GM19240 (cell line): ENCODE results near the gene EIF4G3.
A peak's percentile ranks its signal among the peaks of the same experiment; 100 is the strongest.
"Not testable (repeated sequence)": the region's sequence is repeated elsewhere in the genome, so short reads cannot be mapped to it uniquely, and the experiment has no call there.

ENCODE experiments used
- DNase-seq: peaks from one replicate; pipeline ENCODE4 v3.0.0; 2011; ENCODE audit warnings: low spot score; ENCODE audit not compliant: insufficient read length

Gene EIF4G3

DNA sequence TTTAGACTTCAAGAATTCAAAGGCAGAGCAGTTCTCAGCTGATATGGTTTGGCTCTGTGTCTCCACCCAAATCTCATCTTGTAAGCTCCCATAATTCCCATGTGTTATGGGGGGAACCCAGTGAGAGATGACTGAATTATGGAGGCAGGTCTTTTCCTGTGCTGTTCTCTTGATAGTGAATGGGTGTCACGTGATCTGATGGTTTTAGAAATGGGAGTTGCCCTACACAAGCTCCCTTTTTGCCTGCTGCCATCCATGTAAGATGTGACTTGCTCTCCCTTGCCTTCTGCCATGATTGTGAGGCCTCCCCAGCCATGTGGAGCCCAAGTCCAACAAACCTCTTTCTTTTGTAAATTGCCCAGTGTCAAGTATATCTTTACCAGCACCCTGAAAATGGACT, 146.5 kb downstream of the EIF4G3 start:
- DNase-seq, result no peak

DNA sequence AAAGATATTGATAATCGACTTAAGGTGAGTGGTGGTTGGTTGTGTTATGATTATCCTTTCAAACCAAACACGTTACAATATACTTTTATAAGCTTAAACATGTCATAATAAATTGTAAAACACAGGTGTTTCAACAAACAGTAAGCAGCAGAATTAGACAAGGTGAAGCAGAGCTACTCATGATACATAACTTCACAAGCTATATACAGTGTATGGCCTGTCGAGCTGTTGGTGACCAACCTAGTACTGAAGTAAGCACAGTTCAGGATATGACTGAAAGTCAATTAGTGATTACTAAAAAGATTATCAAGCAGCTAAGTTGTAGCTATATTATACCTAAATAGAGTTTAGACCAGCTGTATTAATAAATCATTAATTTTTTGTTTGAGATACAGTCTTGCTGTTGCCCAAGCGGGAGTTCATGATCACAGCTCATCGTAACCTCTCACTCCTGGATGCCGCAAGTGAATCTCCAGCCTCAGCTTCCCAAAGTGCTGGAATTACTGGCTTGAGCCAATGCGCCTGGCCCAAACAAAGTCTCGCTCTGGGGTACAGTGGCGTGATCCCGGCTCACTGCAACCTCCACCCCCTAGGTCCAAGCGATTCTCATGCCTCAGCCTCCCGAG, 148.1 kb downstream of the EIF4G3 start:
- no peak for DNase-seq

DNA sequence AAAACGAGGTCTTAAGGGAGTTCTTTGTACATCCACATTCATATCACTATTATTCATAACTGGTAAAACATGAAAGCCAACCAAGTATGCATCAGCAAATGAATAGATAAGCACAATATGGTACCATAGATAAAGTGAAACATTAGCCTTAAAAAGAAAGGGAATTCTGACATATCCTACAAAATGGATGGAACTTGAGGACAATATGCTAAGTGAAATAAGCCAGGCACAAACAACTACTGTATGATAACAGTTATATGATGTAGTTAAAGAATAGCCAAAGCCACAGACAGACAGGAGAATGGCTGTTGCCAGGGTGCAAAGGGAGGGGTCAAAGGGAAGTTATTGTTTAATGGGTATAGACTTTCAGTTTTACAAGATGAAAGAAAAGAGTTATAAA, 148.9 kb downstream of the EIF4G3 start:
- no peak for DNase-seq

DNA sequence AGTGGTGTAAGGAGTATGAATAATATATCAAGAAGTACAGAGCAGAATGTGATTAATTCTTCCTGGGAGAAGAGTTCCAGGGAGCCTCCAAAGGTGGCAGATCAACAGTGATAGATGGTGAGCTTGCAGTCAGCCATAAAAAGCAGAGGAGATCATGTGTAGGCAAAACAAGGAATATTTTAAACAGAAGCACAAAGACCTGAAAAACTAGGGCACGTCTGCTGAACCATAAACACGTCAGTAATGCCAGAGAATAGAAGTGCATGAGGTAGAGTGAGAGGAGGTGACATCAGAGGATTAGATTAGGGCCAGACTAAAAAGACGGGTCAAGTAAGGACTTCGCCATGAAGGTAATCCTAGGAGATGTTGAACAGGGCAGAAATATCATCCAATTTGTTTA, 151.8 kb downstream of the EIF4G3 start:
- no peak for DNase-seq

DNA sequence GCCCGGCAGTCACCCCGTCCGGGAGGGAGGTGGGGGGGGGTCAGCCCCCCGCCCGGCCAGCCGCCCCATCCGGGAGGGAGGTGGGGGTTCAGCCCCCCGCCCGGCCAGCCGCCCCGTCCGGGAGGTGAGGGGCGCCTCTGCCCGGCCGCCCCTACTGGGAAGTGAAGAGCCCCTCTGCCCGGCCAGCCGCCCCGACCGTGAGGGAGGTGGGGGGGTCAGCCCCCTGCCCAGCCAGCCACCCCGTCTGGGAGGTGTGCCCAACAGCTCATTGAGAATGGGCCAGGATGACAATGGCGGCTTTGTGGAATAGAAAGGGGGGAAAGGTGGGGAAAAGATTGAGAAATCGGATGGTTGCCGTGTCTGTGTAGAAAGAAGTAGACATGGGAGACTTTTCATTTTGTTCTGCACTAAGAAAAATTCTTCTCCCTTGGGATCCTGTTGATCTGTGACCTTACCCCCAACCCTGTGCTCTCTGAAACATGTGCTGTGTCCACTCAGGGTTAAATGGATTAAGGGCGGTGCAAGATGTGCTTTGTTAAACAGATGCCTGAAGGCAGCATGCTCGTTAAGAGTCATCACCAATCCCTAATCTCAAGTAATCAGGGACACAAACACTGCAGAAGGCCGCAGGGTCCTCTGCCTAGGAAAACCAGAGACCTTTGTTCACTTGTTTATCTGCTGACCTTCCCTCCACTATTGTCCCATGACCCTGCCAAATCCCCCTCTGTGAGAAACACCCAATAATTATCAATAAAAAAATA, 152.4 kb downstream of the EIF4G3 start:
- not testable (repeated sequence) for DNase-seq

DNA sequence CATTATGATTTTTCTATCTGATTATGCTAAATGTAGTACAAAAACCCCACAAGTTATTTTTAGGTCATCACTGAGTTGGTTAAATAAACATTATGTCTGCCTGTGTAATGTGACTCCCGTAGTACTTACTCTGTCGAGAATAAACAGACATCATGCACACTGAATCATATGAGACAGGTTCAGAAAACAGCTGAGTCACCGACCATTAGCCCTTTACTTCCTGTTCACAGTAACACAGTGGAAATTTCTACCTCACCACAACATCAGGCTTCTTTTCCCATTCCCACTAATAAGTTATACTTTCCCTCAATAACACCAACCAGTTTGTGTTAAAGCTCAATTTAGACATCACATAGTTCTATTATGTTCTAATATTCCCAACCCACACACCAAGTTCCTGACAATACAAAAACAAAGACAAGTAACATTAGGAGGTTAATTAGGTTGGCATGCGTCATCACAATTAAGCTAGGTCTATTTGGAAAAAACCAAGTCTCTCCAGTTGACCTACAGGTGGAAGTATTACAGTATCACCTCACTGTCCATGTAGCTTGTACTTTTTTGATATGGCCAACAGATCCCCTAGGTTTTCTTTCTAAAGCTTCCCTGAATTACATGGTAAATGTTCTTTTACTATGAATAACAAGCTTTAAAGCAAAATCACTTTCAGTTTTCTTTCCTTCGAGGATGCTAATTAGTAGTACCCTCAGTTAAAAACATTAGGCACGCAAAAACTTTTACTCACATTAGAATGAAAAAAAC, 154.2 kb downstream of the EIF4G3 start:
- peak; percentile 13 for DNase-seq

DNA sequence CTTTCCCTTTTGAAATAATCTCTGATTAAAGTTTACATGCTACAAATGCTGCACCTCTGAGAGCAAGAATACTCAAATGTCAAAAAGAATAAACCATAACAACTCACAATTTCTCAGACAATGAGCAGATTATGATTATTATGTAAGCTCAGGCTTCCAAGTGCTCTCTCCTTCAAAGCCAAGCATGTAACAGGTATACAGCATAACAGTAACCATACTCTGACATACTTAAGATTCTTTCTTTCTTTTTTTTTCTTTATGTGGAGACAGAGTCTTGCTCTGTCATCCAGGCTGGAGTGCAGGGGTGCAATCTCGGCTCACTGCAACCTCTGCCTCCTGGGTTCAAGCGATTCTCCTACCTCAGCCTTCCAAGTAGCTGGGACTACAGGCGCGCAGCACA, 155.4 kb downstream of the EIF4G3 start:
- DNase-seq, result no peak

DNA sequence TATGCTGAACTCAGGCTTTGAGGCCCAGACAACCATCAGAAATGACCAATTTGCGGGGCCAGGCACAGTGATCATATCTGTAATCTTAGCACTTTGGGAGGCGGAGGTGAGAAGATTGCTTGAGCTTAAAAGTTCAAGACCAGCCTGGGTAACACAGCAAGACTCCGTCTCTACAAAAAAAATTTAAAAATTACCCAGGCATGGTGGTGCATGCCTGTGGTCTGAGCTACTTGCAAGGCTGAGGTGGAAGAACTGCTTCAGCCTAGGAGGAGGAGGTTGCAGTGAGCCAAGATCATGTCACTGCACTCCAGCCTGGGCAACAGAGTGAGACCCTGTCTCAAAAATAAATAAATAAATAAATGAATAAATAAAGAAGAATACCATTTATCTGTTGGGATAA, 156.5 kb downstream of the EIF4G3 start:
- no peak for DNase-seq

DNA sequence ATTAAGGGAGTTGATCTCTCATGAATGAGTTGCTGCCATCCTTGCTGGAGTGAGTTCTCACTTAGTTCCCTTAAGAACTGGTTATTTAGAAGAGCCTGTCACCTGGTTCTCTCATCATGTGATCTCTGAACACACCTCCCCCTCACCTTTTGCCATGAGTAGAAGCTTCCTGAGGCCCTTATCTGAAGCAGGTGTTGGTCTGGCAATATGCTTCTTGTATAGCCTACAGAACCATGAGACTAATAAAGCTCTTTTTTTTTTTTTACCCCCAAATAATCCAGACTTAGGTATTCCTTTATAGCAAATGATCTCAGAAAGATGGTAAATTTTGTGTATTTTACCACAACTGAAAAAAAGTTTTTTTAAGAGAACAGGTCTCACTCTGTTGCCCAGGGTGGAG, 158.0 kb downstream of the EIF4G3 start:
- DNase-seq, result no peak

DNA sequence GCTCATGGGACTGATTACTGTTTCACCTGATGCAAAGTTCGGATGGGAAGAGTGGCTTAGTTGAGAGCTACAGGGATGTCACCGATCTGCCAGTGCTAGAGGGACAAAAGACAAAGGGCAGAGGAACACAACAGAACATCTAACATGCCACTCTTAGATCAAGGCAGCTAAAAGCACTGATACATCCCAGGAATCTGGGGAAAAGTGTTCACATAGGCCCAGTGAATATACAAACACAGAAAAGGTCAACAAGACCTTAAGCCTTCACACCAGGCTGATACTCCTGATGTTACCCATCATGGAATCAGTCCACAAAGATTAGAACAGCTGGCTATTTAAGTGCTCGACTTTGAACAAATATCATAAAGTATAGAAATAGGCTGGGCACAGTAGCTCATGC, 163.2 kb downstream of the EIF4G3 start:
- no peak for DNase-seq

DNA sequence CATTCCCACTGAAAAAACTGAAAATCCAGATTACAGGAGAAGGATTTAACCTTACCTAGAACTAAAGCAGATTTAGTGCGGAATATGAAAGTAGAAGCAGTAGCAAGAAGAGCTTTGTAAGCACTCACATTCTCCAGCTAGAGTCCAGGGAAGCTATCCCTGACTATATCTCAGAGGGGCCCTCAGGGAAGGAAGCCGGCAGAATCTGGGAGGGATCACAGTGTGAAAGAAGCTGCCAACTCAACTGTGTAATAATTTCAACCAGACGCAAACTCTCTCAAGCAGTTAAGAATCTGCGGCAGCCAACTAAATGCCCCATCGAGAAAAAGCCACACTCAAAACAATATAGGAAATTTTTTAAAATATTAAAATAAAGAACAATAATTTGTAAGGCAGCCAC, 163.8 kb downstream of the EIF4G3 start:
- no peak for DNase-seq

DNA sequence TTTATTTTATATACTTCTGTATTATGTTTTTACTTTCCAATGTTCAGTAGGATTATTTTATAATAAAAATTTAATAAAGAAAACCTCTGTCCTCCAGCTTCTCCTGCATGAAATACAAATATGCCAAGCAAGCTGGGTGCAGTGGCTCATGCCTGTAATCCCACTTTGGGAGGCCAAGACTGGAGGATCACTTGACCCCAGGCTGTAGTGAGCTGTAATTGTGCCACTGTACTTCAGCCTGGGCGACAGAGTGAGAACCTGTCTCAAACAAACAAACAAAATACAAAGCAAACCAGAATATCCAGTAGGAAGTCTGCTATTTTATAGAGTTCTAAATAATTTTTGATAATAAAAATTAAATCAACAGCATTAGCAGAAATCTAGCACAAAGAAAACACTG, 168.8 kb downstream of the EIF4G3 start:
- DNase-seq, result no peak

DNA sequence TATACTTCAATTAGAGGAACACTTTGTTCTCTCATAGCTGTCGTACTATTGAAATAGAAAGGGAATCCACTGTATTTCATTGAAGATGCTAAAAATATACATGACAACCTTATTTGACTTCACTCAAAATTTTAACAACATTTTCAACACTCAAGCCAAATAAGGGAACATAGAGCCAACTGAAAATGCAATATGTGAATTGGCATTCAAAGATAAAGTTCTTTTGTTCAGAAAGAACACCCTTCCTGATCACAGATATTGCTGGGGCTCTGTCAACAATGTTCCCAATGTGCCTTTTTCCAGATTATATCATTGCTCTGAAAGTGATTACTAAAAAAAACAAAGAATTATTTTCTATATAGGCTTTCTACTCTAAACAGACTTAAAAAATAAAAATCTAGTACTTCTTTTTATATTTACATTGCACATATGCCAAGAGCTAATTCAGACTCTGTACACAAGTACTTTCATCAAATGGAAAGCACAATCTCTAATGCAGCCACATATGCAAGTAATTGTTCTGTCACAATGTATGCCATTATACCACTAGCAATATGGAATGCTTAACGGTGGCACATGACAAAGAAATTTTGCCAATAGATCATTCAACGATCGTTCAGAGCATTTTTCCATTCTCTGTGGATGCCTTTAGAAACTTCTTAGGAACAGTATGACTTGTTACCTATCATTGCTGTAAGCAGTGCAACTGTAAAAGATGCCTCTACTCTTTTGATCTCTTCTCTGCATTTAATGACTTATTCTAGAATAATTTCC, 171.0 kb downstream of the EIF4G3 start:
- DNase-seq, result no peak

DNA sequence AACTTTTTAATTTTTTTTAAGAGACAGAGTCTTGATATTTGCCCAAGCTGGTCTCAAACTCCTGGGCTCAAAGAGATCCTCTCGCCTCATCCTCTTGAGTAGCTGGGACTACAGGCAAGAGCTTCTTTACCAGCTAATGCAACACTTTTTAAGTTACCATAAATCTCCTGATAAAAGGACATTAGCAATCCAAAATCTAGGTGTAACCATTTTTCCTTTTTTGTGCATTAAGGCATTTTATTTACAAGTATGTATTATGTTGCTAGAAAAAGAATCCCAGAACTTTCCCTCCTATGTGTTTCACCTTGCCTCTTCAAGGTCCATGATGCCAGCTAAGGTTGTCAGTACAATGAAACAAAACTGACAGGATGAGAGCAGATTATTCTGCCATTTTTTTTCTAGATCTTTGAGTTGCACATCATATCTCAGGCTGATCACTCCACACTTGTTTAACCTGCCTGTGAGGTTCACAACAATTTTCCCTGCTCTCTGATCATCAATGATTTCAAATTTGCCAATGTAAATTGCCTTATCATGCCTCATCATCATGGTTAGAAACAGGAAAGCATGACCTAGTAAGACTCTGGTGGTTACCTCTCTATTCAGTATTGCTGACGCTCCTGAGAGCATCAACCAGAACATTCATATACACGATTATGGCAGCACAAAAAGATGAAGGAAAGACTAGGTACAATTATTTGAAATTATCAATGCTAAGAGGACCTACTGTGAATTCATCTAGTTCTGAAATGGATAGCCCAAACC, 173.2 kb downstream of the EIF4G3 start:
- no peak for DNase-seq

DNA sequence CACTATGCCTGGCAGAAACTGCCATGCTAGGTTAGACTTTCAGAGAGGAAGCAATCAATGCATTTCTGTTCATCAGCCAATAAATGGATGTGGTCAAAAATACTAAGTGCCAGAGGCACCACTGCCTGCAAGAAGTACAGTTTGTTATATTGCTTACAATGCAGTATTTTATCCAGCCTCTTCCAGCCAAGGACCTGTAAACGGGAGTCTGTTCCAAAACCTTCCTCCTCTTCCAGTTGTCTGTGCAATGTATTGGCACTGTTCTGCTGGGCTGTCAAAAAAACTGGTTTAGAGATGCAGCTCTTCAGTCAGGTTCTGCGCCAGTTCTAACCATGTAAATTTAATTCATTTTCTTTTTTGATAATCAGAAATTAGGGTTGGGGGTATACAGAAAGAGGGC, 175.7 kb downstream of the EIF4G3 start:
- DNase-seq, result no peak

DNA sequence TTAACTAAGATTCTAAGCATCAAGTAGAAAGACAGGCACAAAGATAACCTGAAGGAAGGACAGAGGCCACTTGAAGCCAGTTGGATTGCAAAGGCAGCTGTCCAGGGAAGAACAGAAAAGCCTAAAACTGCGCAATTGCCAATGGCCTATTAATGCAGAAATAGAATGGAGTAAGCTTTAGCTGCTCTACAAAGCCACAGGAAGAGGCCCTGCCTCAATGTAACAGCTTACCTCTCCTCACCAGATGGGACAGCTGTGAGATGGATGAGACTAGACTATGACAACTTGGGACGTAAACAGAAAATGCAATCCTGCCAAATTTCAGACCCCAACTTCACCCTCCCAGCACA, 176.5 kb downstream of the EIF4G3 start:
- no peak for DNase-seq

DNA sequence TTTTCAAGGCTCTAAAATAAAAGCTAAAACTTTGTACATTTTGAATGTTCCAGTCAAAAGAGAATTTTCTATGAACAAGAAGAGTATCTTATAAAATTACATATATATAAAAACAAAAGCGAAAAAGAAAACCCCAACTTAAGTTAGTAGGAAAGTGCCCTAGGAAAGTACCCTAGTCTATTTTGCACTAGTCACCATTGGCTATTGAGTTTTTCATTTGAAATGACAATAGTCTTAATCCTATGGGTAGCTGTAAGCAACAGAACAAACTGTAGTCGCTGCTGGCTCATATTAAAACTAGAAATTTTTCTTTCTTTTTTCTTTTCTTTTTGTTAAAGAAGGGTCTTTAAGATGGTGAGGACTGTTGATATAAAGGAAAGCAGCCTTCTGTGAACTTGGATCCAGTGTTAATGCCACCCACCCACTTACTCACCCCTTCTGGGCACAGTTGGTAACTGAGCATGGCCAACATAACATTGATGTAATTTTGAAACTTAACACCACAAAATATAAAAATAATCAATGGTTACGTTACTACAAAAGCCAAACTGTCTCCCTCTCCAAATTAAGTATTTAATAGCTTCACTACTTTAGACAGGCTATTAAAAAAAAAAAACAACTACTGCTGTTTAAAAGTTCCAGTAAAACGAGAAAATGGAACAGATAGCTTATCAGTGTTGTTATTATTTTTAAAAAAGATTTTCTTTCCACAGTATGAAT, 177.0 kb downstream of the EIF4G3 start:
- DNase-seq, result no peak

DNA sequence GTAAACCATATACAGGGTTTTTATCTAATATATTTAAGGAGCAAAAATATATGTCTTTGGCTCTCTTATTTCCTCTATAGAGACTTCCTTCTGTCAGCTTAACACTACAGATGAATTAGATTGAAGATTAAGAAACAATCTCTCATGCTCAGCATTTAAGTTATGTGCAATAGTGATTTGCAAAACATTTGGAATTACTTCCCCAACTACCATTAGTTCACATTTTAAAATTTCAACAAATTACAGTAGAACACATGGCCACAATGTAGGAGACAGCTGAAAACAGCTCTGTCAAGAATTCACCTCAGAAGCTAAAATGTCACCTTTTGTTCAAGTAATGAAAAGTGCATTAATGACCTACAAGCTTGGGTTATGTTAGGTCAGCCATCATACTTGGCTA, 177.9 kb downstream of the EIF4G3 start:
- DNase-seq, result no peak

DNA sequence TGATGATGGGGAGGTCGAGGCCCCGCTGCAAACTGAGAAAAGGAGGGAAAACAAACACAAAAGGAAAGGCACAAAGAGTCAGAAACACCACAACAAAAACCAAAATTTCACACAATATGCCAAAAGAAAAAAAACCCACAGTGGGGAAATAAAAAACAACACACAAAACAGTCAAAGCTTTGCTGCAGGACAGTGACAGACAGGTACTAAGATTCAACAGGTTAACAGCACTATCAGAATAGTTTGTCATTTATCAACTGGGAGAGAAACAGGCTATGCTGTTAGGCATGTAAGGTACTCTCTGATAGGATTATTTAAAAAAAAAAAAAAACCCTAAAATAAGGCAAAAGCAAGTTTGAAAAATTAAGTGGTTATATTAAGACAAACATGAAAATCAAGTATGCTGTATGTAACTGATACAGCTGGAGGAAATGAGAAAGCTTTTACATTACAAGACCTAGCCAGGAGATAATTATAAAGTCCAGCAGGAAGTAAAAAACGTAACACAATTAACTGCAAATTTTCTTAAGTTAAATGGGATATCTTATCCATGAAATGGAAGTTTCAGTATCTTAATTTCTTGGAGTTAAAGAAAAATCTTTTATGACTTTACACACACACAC, 179.0 kb downstream of the EIF4G3 start:
- no peak for DNase-seq

DNA sequence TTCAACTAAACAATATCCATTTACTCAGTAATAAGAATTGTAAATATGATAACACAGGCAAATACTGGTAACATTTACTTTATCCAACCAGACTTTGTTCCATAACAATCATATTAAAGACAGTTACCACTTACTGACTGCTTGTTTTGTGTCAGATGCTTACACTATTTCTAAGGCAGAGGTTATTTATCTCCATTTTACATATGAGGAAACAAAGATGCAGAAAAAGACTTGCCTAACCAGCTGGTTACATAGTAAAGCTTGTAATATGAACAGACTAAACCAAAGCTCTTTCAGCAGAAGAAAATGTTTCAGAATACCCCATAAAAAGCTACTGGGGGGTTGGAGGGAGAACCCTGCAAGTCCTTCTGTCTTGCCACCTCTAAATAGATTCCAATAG, 180.1 kb downstream of the EIF4G3 start:
- no peak for DNase-seq
